GM12878 (cell line): ENCODE results near the gene CCDC57. TPM values are rescaled to one million over a fixed set of nuclear protein-coding genes. Genes with fewer than 3 reads are reported as not detected.

Experiments
- ATAC-seq: fragments of 200-7000 bp; cut with Tn5 transposase; 3 replicates; pipeline ENCODE4 v1.9.1; 2020; ENCODE audit warnings: mild to moderate bottlenecking, moderate library complexity
- BruUV-seq: library from RNA; stranded (reverse); fragments of 400-500 nt; replicated peaks from 2 replicates; lab custom pipeline; 2021; lab: Mats Ljungman, UMichigan
- CTCF ChIA-PET: fragments of 300-600 bp; sonication (Branson Sonifier 250); formaldehyde crosslinking; extraction: SDS; loops from one replicate; lab custom pipeline; 2021; ENCODE audit warnings: inconsistent platforms; lab: Yijun Ruan, JAX
- POLR2A ChIA-PET: fragments of 350-600 bp; formaldehyde crosslinking; extraction: SDS; loops from one replicate; lab custom pipeline; 2021; ENCODE audit warnings: inconsistent platforms; lab: Charles Lee
- RAD21 ChIA-PET: fragments of 300-600 bp; sonication (Branson Sonifier 250); formaldehyde crosslinking; loops from one replicate; lab custom pipeline; 2023; ENCODE audit warnings: antibody characterized with exemption; ENCODE audit not compliant: unreplicated experiment; lab: Charles Lee
- SMC1A ChIA-PET: fragments of 300-600 bp; sonication (Branson Sonifier 250); formaldehyde crosslinking; loops from one replicate; lab custom pipeline; 2023; ENCODE audit not compliant: unreplicated experiment, uncharacterized antibody; lab: Charles Lee
- DNase-seq: peaks from one replicate; pipeline ENCODE4 v3.0.0-alpha.2; 2011; ENCODE audit warnings: low read depth, low spot score
- FAIRE-seq: peaks from 3 replicates; lab custom pipeline; 2011; peaks lifted over from hg19 to GRCh38; lab: Jason Lieb, UNC
- H2AFZ ChIP-seq: 2 replicates; pipeline ENCODE4 v1.6.0; 2011; ENCODE audit warnings: low read depth, low read length, control low read depth; ENCODE audit not compliant: control insufficient read depth
- H3K27ac ChIP-seq: 2 replicates; pipeline ENCODE4 v1.5.1; 2011; ENCODE audit warnings: control low read depth; ENCODE audit not compliant: control insufficient read depth, insufficient read depth
- H3K27me3 ChIP-seq, 2 experiments: replicated peaks in 1 of 2; 2 replicates each; pipeline versions ENCODE4 v1.6.0 to v1.6.1; 2011; ENCODE audit warnings: low read length in 1 of 2; ENCODE audit not compliant: control insufficient read depth in 2 of 2, insufficient read depth in 2 of 2
- H3K36me3 ChIP-seq, 2 experiments: 2 replicates each; pipeline ENCODE4 v1.5.1; 2011; ENCODE audit warnings: low read length in 1 of 2; ENCODE audit not compliant: control insufficient read depth in 2 of 2, insufficient read depth in 2 of 2
- H3K4me1 ChIP-seq: 2 replicates; pipeline ENCODE4 v1.6.1; 2011; ENCODE audit warnings: mild to moderate bottlenecking, low read length, moderate library complexity, mixed read lengths; ENCODE audit not compliant: control insufficient read depth, insufficient read depth
- H3K4me2 ChIP-seq: 2 replicates; pipeline ENCODE4 v1.6.0; 2011; ENCODE audit warnings: control low read depth; ENCODE audit not compliant: control insufficient read depth, insufficient read depth
- H3K4me3 ChIP-seq: fragments of 200-600 bp; sonication (generic); 2 replicates; pipeline ENCODE4 v1.5.1; 2016
- H3K79me2 ChIP-seq: 2 replicates; pipeline ENCODE4 v1.6.0; 2011; ENCODE audit warnings: low read length; ENCODE audit not compliant: control insufficient read depth, insufficient read depth
- H3K9ac ChIP-seq: 2 replicates; pipeline ENCODE4 v1.8.0; 2011; ENCODE audit warnings: low read length, control low read depth, mixed read lengths; ENCODE audit not compliant: control insufficient read depth, insufficient read depth
- H3K9me3 ChIP-seq: replicated peaks from 3 replicates; pipeline ENCODE4 v1.5.1; 2011; ENCODE audit warnings: mild to moderate bottlenecking, low read length; ENCODE audit not compliant: control insufficient read depth, insufficient read depth
- H4K20me1 ChIP-seq: 2 replicates; pipeline ENCODE4 v1.6.0; 2011; ENCODE audit not compliant: control insufficient read depth, insufficient read depth
- POLR2A ChIP-seq: IDR thresholded peaks from 2 replicates; pipeline ENCODE4 v1.6.1; 2011; ENCODE audit warnings: low read depth, mild to moderate bottlenecking, low read length
- POLR2AphosphoS2 ChIP-seq: IDR thresholded peaks from 2 replicates; pipeline ENCODE4 v1.6.1; 2011; ENCODE audit warnings: low read depth, mild to moderate bottlenecking, low read length, improper control_type of control experiment, moderate library complexity
- PRDM15 ChIP-seq: fragments of 450-650 bp; formaldehyde crosslinking; IDR thresholded peaks from 2 replicates; pipeline ENCODE4 v1.4.0; 2020; ENCODE audit warnings: mild to moderate bottlenecking, moderate library complexity
- TCF3 ChIP-seq: IDR thresholded peaks from 2 replicates; pipeline ENCODE4 v1.6.1; 2012; ENCODE audit warnings: low read depth, mild to moderate bottlenecking, low read length, borderline replicate concordance; ENCODE audit not compliant: insufficient read depth
- WGBS: methylation state at CpG from one replicate; pipeline ENCODE4 v1.1.6; 2016; ENCODE audit warnings: low lambda C conversion rate; ENCODE audit not compliant: insufficient replicate concordance, insufficient coverage; ENCODE audit errors: missing lambda C conversion rate; 5-methylcytosine and 5-hydroxymethylcytosine counted together
- in situ Hi-C: fragments of 300-500 bp; cut with MboI; formaldehyde crosslinking; loops from 9 replicates; pipeline ENCODE4 v1.14.3; 2018; ENCODE audit warnings: mixed read lengths
- intact Hi-C: fragments of 100-400 bp; cut with micrococcal nuclease; formaldehyde crosslinking; loops from one replicate; pipeline ENCODE4 v1.14.2; 2022; ENCODE audit not compliant: unreplicated experiment
- polyA plus RNA-seq, 11 experiments: library from polyadenylated mRNA; depleted of rRNA in 4 of 11; unstranded in 6 of 11; stranded (reverse) in 5 of 11; fragments of >200 nt; fragmentation: Nextera tagmentation in 4 of 11; fragmentation: Illumina TruSeq in 1 of 11; extraction: Ambion mirVana in 4 of 11; extraction: Trizol in 1 of 11; gene quantifications; 1 replicate in 1 of 11; 2 replicates in 10 of 11; pipeline versions ENCODE4 v1.2.1 to v1.2.3, GENCODE V29; 2011 to 2016; ENCODE audit warnings: inconsistent platforms in 2 of 11, missing spikeins in 2 of 11, low read depth in 1 of 11
- total RNA-seq, 4 experiments: library from RNA; depleted of rRNA in 3 of 4; stranded (reverse); fragments of >200 nt in 3 of 4; fragmentation: Illumina TruSeq in 1 of 4; extraction: Trizol in 1 of 4; gene quantifications; 2 replicates each; pipeline versions ENCODE4 v1.2.1 to v1.2.3, GENCODE V29; 2013 to 2021
- TF ChIP-seq, protein P1 (sequence below): fragments of 450-650 bp; IDR thresholded peaks from 2 replicates; pipeline ENCODE4 v1.6.1; 2017; ENCODE audit warnings: antibody characterized with exemption, mild to moderate bottlenecking, moderate library complexity

The CCDC57 gene
- total and polyA plus RNA-seq, 10 of the 15 experiments (the other 5 are each of a cell fraction or from before 2014, with no cell fraction given), result 5.4 to 123 (median 45.8) TPM

- Histone ChIP-seq H3K9me3 (no peaks in the 10 kb centered on the region), H3K27me3 (no peaks in the 10 kb centered on the region), H3K36me3 (peaks cover 26 to 50% of the 10 kb centered on the region in 2 experiments), H3K4me3 (no peak overlapping the region), H3K4me1 (peaks cover 38% of the 10 kb centered on the region), H4K20me1 (peaks cover 3% of the 10 kb centered on the region), H3K4me2 (no peak overlapping the region), H3K79me2 (peaks cover 9% of the 10 kb centered on the region), H3K9ac (no peak overlapping the region), H3K27ac (no peak overlapping the region), H2AFZ (no peak overlapping the region)
- ChIA-PET CTCF (interaction anchor here (1.1 to 3.0 kb wide), 4 partner anchors 37 to 211 kb away, joined by 3 to 19 read pairs (median 8); no protein-coding TSS in a partner anchor), SMC1A (interaction anchor here (1.2 to 2.6 kb wide), 4 partner anchors 34 to 80 kb away, joined by 3 to 12 read pairs (median 6); no protein-coding TSS in a partner anchor), POLR2A (interaction anchor here (1.5 to 1.9 kb wide), 3 partner anchors 12 to 58 kb away, joined by 4 read pairs; partner anchors contain the start of genes CSNK1D and SLC16A3), RAD21 (interaction anchor here (1.1 to 2.6 kb wide), 4 partner anchors 35 to 81 kb away, joined by 4 to 18 read pairs (median 10); no protein-coding TSS in a partner anchor)
- 72% methylated on average over 20 of the region's 20 CpGs for whole genome bisulfite sequencing
- in situ Hi-C loops (no loop called here), intact Hi-C loops (no loop called here)
- BruUV-seq, result no TSS peak
- ATAC-seq (no peak), FAIRE-seq (no peak), DNase-seq (no peak)
- TF ChIP-seq POLR2AphosphoS2 (peak; percentile 67; the same call in 1 of the 2 replicates), PRDM15 (CRISPR knock-in tag) (no peak), POLR2A (peak; percentile 24; the same call in 1 of the 2 replicates), TCF3 (0 out of 2 replicates have a peak, but pooled peaks have one; percentile 8)
- TF ChIP-seq, protein P1, sequence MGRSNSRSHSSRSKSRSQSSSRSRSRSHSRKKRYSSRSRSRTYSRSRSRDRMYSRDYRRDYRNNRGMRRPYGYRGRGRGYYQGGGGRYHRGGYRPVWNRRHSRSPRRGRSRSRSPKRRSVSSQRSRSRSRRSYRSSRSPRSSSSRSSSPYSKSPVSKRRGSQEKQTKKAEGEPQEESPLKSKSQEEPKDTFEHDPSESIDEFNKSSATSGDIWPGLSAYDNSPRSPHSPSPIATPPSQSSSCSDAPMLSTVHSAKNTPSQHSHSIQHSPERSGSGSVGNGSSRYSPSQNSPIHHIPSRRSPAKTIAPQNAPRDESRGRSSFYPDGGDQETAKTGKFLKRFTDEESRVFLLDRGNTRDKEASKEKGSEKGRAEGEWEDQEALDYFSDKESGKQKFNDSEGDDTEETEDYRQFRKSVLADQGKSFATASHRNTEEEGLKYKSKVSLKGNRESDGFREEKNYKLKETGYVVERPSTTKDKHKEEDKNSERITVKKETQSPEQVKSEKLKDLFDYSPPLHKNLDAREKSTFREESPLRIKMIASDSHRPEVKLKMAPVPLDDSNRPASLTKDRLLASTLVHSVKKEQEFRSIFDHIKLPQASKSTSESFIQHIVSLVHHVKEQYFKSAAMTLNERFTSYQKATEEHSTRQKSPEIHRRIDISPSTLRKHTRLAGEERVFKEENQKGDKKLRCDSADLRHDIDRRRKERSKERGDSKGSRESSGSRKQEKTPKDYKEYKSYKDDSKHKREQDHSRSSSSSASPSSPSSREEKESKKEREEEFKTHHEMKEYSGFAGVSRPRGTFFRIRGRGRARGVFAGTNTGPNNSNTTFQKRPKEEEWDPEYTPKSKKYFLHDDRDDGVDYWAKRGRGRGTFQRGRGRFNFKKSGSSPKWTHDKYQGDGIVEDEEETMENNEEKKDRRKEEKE, result no peak
Observed at GRCh38 chr17:82240506-82241182, 28.0 kb upstream of the CCDC57 start.
